Ascending aorta (tissue), 2 donors: ENCODE data around the gene TBC1D5. TPM values are rescaled to one million over a fixed set of nuclear protein-coding genes. Genes with fewer than 3 reads are reported as not detected.

Experiments
- DNase-seq, 2 donors: peaks; one replicate each; pipeline ENCODE4 v3.0.0-alpha.2; 2019; ENCODE audit warnings: low spot score in 2 of 2
- H3K27ac ChIP-seq, 2 donors: fragments of 200-600 bp; sonication (generic); one replicate each; pipeline ENCODE4 v1.5.1; 2016 to 2017; ENCODE audit warnings: mild to moderate bottlenecking in 1 of 2
- H3K27me3 ChIP-seq: fragments of 200-600 bp; sonication (generic); one replicate; pipeline ENCODE4 v1.5.1; 2017
- H3K36me3 ChIP-seq, 2 donors: fragments of 200-600 bp; sonication (generic); one replicate each; pipeline ENCODE4 v1.5.1; 2016
- H3K4me1 ChIP-seq, 2 donors: fragments of 200-600 bp; sonication (generic); one replicate each; pipeline ENCODE4 v1.5.1; 2016 to 2017; ENCODE audit warnings: mild to moderate bottlenecking in 1 of 2
- H3K4me3 ChIP-seq, 2 donors: fragments of 200-600 bp; sonication (generic); one replicate each; pipeline ENCODE4 v1.5.1; 2016 to 2017; ENCODE audit warnings: mild to moderate bottlenecking in 1 of 2
- H3K9me3 ChIP-seq, 2 donors: fragments of 200-600 bp; sonication (generic); one replicate each; pipeline ENCODE4 v1.5.1; 2016
- CTCF ChIP-seq, 3 experiments: fragments of 200-600 bp in 2 of 3; fragments of 450-650 bp in 1 of 3; sonication (generic) in 2 of 3; IDR thresholded peaks; one replicate each; pipeline ENCODE4 v1.5.1; 2016 to 2019; ENCODE audit warnings: antibody characterized with exemption in 3 of 3, mild to moderate bottlenecking in 1 of 3, moderate library complexity in 1 of 3
- intact Hi-C: fragments of 100-400 bp; cut with DNase I; formaldehyde crosslinking; loops from one replicate; pipeline ENCODE4 v1.15.1; 2023
- total RNA-seq: library from RNA; depleted of rRNA; stranded (reverse); fragments of >200 nt; gene quantifications from one replicate; pipeline ENCODE4 v1.1.0, GENCODE V29; 2016

The TBC1D5 gene
- total RNA-seq, 1 donor from 2014 or later, result 43.3 TPM

DNA sequence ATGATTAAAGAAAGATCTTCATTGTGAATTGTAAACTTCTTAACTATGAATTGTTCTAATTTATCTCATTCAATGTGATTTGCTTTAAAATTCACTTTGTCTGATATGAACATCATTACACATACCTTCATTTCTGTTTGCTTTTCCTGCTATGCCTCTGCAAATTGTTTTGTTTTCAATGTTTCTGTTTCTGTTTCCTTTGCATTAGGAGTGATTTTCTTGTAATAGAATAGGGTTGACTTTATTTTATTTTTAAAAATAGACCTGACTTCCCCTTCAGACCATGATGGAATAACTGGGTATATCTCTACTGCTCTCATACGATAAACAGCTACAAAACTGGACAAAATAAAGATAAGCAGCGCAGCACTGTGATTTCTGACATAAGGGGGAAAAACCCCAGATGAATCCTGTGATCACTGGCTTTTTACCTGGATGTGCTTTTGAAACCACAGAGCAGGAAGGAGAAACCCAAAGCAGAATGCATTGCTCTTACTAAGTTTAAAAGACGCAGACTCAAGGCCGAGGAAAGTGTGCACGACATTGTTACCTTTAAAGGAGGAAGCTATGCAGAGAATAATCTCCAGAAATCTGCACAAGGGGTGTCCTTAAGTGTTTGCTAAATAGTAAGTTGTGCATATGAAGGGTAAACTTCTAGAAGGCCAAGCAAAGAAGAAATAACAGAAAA, 420.2 kb downstream of the TBC1D5 start:
- H3K27ac ChIP-seq, result no peak overlapping the region
- no peak overlapping the region for H3K4me3 ChIP-seq
- no peaks in the 10 kb centered on the region for H3K9me3 ChIP-seq

GRCh38 chr3:17320266-17320665, 422.2 kb downstream of the TBC1D5 start:
- Histone ChIP-seq H3K36me3 (no peaks in the 10 kb centered on the region), H3K27me3 (no peaks in the 10 kb centered on the region), H3K4me3 (no peak overlapping the region), H3K4me1 (no peaks in the 10 kb centered on the region), H3K27ac (no peak overlapping the region), H3K9me3 (no peaks in the 10 kb centered on the region)
- no peak for DNase-seq
- no peak for TF ChIP-seq CTCF (IDR thresholded peaks at IDR 0.05)
- intact Hi-C loops, result no loop called here

More for the DNA sequence above, 420.2 kb downstream of the TBC1D5 start:
- Histone ChIP-seq H3K27me3 (no peaks in the 10 kb centered on the region), H3K4me1 (no peaks in the 10 kb centered on the region), H3K36me3 (no peaks in the 10 kb centered on the region)
- TF ChIP-seq CTCF (IDR thresholded peaks at IDR 0.05), result no peak
- DNase-seq, result no peak
- intact Hi-C loops, result no loop called here

GRCh38 chr3:17315897-17316296, 426.5 kb downstream of the TBC1D5 start:
- no peak overlapping the region for H3K4me3 ChIP-seq
- no peaks in the 10 kb centered on the region for H3K9me3 ChIP-seq
- H3K27ac ChIP-seq, result no peak overlapping the region
- no peak for DNase-seq
- intact Hi-C loops, result no loop called here
- H3K4me1 ChIP-seq, result peaks cover 0 to 5% of the 10 kb centered on the region in 2 donors
- H3K36me3 ChIP-seq, result no peaks in the 10 kb centered on the region
- H3K27me3 ChIP-seq, result no peaks in the 10 kb centered on the region
- no peak for TF ChIP-seq CTCF (IDR thresholded peaks at IDR 0.05)

DNA sequence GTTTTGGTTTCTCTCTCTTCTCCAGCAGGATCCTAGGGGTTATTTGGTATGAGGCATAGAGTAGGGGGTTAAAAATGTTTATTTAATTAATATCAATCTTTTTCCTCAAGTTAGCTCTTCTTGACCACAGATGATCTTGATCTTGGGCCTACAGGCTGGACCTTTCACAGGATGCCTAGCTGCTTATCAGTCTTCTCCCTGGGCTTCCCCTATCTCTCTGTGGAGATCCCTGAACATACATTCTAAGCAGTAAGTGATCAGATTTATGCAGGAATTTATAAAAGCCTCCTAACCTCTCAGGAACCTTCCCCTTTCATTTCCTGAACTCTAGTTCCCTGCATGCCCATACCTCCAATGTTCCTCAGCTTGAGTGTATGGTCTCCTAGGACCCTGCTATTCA, 428.3 kb downstream of the TBC1D5 start:
- no peak for DNase-seq
- Histone ChIP-seq H3K4me3 (no peak overlapping the region), H3K27ac (no peak overlapping the region), H3K36me3 (no peaks in the 10 kb centered on the region), H3K4me1 (peaks cover 0 to 5% of the 10 kb centered on the region in 2 donors), H3K27me3 (no peaks in the 10 kb centered on the region), H3K9me3 (no peaks in the 10 kb centered on the region)
- TF ChIP-seq CTCF (IDR thresholded peaks at IDR 0.05), result no peak
- intact Hi-C loops, result no loop called here

- Histone ChIP-seq H3K36me3 (no peaks in the 10 kb centered on the region), H3K27ac (no peak overlapping the region), H3K27me3 (no peaks in the 10 kb centered on the region), H3K4me1 (peaks cover 0 to 5% of the 10 kb centered on the region in 2 donors), H3K9me3 (no peaks in the 10 kb centered on the region), H3K4me3 (no peak overlapping the region)
- intact Hi-C loops, result no loop called here
- TF ChIP-seq CTCF (IDR thresholded peaks at IDR 0.05), result no peak
- no peak for DNase-seq
Measured at GRCh38 chr3:17313746-17314145, 428.7 kb downstream of the TBC1D5 start.
